ENCODE results near the gene CHRNA4.

- TF ChIP-seq MAX (IDR thresholded peaks at IDR 0.05; ENCODE audit: low read depth) = no peak
- no peak for TF ChIP-seq CTCF (IDR thresholded peaks at IDR 0.05)
- no peak for TF ChIP-seq POLR2AphosphoS5 (IDR thresholded peaks at IDR 0.05; ENCODE audit: low read depth, low read length)
- TF ChIP-seq TCF12 (IDR thresholded peaks at IDR 0.05) = no peak
- TF ChIP-seq USF2 (IDR thresholded peaks at IDR 0.05; ENCODE audit: borderline replicate concordance, low read depth, low read length) = no peak
- no peak for TF ChIP-seq JUND (IDR thresholded peaks at IDR 0.05)
- no peak for TF ChIP-seq RFX5 (IDR thresholded peaks at IDR 0.05; ENCODE audit: low read length)
- TF ChIP-seq EP300 (IDR thresholded peaks at IDR 0.05; ENCODE audit: borderline replicate concordance in 1 of 2, low read depth in 1 of 2, low read length in 1 of 2) = no peak
- no peak for TF ChIP-seq TAF1 (IDR thresholded peaks at IDR 0.05; ENCODE audit: borderline replicate concordance, low read depth, low read length)
- TF ChIP-seq GATA2 (CRISPR knock-in tag; IDR thresholded peaks at IDR 0.05) = no peak
Observed at GRCh38 chr20:63357921-63358905, 2.9 kb downstream of the CHRNA4 start.

Data from SK-N-SH (cell line).